GM21619 (cell line): Measurements from ENCODE around the gene CD300LG.
"Not testable (repeated sequence)": the region's sequence is repeated elsewhere in the genome, so short reads cannot be mapped to it uniquely, and the experiment has no call there.

Source experiments
- ATAC-seq: cut with Tn5 transposase; IDR thresholded peaks from one replicate; pipeline ENCODE4 v1.9.1; 2021; ENCODE audit not compliant: unreplicated experiment

The CD300LG gene

DNA sequence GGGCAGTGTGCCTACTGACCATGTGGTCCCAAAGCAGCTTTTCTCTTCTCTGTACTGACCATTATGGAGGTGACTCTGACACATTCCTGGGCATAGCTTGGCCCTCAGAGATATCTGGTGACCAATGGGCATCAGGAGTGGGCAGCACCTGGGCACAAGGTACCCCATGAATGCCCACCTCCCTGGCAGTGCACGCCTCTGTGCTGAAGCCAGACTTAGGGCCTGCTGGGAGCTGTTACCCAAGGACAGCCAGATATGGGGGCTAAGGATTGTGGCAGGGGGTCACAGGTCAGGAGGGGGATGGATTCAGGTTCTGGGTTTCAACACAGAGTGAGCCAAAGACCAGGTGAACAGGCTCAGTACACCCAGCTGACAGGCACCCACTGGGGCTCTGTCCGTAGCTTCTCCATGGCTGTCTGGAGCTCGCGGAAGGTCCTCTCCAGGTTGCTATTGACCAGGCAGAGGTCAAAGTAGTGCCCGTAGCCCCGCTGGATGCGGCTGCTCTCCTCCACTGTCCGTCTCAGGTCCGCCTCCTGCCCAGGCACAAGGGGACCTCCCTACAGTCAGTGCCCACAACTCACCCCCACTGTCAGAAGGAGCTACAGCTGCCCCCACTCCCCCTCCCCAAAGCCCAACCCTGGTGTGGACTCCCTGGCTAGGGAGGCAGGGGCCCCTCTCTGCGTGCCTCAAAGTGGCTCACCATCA is 30.6 kb downstream of the CD300LG start:
- no peak for ATAC-seq

DNA sequence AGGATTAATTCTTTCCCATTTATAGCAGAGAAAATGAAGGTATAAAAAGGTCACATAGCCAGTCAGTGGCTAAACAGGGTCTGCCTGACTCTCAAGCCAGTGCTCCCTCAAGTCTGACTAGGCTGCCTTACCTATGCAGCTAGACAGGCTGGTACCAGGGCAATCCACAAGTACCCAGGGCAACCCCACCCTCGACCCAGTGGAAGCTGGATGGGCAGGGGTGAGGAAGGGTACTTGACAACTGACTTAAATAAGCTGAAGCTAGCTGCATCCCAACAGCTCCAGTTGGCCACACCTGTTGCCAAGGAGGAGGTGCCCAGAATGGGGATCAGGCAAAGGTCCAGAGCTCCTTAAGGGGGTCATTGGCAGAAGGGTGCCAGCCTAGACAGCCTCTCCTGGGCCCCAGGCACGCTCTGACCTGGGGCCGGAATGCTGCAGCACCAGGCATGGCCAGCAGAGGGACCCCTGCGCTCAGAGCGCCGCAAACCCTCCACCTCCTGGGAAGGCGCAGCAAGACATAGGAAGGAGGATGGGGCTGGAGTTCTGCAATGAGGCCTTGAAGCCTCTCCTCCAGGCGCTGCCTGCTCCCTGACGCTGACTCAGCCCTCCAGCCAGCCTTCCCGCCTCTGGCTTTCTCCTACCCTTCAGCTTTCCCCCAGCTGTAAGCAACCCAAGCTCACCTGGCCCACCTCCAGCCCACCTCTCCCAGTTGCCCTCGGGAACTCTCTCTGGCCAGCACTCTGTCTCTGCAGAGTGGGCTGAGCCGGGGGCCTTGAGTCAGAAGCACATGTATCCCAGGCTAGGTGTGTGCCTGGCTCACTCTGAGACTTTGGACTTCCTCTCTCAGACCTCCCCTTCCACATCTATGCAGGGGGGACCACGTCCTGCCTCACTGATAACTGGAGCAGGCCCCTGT is 31.5 kb downstream of the CD300LG start:
- ATAC-seq: no peak

DNA sequence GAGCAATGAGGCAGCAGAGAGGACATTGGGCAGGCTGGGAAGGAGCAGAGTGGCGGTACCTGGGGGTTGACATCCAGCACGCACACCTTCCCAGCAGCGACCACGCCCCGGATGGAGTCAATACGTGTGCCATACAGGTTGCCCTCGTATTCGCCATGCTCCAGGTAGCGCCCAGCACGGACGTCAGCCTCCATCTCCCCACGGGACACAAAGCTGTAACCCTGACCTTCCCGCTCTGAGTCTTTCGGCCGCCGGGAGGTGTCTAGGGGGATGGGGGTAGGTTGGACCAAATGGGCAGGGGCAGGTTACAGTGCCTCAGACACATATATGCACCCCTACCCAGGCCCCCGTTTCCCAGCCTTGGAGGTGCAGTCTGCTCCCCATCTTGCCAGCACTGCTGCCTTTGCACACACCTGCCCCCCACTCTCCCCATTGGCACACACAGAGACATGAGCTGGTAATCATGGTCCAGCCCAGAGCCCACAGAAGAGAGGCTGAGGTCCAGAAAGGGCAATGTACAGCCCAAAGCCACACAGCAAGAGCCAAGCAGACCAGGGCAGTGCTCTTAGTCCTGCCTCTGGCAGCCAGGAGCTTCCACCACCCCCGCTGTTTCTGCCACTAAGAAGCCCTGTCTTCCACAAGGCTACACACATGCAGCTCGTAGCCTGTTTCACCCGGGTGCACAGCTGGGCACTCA is 32.9 kb downstream of the CD300LG start:
- ATAC-seq: no peak

DNA sequence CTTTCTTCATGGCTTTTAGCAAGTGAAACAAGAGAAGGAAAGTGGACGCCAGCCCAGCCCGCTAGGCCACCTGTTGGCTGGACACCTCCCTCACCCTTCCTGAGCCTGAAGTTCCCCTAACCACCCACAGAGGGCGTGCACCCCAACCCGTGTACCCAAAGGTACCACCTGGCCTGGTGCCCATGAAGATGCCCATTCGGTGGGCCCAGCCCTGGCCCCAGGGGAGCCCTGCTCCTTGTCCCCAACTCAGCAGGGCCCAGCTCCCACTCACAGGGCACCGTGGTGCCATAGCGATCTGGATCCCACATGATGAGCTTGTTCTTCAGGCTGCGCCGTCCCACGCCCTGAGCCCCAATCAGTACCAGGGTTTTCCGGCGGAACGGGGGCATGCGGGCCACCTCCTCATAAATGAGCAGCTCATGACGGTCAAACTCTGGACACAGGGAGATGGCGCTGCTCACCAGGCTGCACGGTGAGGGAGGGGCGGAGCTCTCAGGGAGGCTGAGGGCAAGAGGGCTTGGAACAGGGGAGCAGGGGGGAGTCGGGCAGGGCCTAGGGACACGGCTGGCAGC is 33.5 kb downstream of the CD300LG start:
- ATAC-seq: no peak

DNA sequence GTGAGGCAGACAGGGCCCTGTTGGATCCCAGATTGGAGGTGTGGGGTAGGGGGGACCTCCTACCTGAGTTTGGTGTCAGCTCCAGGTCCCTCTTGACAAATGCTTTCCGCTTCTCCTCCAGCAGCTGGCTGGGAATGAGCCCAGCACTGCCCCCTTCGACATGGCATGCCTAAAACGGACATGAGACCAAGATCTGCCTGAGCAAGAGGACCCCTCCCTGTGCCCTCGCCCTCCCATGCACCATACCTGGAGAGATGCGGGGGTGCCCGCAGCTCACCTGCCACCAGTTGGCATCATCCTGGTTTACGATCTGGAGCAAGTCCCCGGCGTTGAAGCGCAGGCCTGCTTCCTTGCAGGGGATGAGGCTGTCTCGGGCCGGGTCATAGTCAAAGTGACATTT is 34.2 kb downstream of the CD300LG start:
- no peak for ATAC-seq

DNA sequence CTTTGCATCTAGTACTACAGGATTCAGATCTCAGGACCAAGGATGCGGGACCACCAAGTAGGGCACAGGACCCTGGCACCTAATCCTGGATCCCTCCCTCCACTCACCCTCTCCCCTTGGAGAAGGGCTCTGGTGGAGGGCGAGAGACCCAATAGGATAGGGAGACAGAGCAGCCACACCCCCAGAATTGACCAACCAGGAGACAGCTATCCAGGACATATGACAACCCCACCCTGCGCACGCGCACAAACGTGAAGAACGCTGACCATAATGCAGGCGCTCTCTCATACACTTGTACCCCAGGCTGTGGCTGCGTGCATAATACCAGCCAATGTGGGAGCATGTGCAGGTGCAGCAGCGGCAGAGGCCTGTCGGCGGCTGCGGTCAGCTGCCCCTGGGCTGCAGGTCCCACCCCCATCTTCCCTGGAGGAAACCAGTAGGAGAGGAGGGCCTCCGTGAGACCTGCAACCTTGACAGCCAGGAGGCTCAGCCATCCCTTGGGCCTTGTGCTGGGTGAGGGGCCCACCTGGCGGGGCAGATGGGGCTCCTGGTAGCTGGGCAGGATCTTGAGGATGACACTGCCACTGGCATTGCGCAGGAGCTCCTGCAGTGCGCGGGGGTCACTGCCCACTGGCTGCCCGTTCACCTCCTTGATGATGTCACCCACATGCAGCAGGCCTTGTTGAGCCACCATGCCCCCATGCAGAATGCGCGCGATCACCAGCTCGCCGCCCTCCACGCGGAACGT is 35.0 kb downstream of the CD300LG start:
- ATAC-seq: no peak

DNA sequence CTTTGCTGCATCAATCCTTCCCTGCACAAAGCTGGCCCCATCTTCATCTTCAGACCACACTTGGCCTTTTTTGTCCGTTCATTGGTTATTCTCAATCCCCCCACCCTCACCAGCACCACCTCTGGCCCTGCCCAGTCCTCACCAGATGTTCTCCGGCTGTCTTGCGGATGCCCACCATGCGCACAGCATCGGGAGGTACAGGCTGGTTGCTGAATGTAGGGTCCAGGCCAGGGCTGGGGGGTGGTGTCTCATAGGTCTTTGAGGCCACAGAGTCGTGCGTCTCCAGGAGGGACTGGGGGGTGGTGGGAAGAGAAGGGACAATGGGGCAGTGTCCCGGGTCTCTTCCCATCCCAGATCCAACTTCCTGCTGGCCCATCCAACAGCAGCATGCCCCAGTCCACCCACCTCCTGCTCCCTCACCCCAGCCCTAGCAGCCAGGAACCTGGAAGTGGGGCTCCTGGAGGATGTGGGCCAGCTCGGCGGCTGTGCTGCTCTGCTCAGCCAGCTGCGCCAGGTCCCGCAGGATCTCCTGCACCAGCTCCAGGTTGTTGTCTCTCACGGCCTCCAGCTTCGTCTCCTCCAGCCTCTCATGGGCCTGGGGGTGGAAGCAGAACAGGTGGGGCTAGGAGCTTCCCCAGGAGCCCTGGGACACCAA is 35.9 kb downstream of the CD300LG start:
- ATAC-seq: no peak

DNA sequence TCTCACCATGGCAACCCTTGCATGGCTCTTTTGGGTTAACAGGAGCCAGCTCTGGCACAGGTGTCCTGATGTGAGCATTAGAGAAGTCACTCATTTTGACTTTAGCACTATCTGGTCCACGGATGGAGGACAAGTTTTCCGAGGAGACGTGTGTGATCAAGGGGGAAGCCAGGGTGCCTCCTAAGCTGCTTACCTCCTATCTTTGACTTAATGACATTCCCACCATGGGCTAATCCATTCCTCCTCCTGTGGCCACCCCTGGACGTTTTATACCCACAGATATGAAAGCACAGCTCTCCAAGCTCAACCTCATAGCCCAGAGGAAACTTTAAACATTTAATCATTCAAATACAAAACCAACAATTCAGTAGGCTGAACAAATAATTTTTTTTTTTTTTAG is 41.6 kb downstream of the CD300LG start:
- ATAC-seq: no peak

GRCh38 chr17:43890240-43890639 is 43.3 kb downstream of the CD300LG start:
- no peak for ATAC-seq

DNA sequence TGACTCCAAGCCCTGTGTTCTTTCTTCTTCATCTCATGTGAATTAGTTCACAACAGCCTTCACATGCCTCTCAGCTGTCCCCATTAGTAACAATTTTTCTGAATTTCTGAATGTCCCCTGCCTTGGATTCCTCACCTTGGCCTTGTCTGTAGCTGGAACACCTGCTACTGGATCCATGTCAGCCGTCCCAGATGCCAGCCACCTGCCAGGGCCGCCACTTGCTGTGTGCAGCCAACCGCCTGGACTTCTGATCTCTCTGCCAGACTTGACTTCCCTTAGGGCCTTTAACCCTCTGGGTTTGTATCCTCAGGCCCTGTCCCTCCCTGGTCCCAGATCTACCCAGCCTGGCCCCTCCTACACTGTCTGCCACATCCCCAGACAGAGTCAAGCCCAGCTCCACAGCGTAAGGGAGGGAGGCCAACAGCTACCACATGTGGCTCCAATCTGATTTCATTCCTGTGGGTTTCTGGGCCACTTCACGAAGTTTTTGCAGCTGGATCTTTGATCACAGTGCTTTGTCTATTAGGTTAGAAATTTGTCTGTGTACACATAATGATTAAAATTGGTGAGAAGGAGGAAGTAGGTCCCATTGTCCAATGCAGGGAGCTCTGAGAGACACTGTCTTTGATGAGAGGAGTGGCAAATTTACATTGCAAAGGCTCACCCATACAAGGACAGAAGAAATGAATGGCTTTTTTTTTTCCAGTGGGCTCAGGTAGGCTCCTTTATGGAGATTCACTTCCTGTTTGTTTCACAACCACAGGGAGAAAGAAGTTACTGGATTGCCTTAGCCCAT is 45.1 kb downstream of the CD300LG start:
- no peak for ATAC-seq

DNA sequence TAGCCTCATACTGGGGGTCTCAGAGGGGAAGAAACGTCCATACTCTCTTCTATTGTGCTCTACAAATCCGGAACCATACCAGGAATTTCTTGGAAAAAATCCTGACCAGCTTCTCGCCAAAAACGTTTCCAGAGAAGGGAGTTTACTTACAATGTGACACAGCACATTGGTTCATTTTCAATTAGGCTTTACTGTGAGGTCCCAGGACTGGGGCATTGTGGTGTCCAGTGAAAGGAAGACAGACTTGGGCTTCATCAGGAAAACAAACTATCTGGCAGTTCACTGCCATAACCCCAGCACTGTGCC is 45.6 kb downstream of the CD300LG start:
- no peak for ATAC-seq

DNA sequence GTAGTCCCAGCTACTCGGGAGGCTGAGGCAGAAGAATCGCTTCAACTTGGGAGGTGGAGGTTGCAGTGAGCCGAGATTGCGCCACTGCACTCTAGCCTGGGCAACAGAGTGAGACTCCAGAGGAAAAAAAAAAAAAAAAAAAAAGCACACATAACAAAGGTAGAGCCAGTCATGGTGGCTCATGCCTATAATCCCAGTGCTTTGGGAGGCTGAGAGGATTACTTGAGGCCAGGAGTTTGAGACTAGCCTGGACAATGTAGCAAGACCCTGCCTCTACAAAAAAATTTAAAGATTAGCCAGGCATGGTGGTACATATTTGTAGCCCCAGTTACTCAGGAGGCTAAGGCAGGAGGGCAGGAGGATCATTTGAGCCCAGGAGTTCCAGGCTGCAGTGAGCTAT is 47.5 kb downstream of the CD300LG start:
- ATAC-seq: not testable (repeated sequence)

DNA sequence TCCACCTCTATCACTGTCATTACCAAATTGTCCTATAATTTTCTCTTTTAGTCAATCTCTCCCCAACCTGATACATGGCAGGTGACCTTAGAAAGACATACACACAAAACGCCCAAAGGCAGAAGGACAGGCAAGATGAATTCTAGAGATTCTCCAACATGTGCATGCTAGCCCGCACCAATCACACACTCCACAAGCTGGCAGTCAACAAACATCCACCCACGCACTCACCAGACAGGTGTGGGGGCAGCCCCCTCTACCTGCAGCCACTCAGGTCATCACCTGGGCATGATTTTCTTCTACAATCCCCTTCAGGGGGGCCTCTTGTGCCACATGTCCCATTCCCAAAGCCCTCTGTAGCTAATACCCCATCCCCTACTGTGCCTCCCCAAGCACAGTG is 50.9 kb downstream of the CD300LG start:
- no peak for ATAC-seq

- ATAC-seq: no peak
Measured at GRCh38 chr17:43898446-43898845, 51.5 kb downstream of the CD300LG start.

- ATAC-seq: no peak
Measured at GRCh38 chr17:43900183-43900857, 53.3 kb downstream of the CD300LG start.

DNA sequence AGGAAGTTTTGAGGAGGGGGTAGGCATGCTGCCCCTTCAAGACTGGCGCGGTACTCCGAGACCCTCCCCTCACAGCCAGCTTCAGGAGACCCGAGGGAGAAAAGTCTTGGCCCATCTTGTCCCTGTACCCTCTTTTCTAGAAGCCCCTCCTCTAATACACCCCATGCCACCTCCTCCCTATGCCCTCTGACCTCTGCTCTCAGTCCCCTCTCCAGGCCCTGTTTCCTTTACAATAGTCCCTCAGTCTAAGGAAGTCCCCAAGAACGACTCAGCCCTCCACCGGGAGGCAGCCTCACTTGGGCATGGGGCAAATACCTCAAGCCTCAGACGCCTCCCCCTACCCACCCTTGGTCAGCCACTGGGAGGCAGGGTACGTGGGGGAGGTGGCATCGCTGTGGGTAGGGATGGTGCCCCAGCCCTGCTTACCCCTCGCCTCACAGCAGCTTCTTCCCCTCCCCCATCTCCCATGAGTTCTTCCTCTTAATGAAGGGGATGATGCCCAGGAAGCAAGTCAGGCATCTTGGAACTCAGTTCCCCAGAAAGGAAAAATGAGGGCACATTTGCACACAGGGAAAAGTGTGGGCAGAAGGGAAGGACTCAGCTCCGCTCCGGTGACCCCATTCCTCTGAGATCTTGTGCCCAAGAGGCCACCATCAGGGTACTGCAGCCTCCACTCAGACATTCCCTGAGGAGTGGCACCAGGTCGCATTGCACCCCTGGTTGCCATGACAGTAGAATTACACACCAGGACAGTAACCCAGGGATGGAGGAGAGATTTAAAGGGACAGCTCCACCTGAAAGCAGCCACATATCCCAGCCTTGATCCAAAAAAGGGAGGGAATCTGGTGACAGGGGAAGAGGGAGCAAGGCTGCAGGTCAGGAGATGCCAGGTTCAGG is 54.1 kb downstream of the CD300LG start:
- ATAC-seq: no peak

DNA sequence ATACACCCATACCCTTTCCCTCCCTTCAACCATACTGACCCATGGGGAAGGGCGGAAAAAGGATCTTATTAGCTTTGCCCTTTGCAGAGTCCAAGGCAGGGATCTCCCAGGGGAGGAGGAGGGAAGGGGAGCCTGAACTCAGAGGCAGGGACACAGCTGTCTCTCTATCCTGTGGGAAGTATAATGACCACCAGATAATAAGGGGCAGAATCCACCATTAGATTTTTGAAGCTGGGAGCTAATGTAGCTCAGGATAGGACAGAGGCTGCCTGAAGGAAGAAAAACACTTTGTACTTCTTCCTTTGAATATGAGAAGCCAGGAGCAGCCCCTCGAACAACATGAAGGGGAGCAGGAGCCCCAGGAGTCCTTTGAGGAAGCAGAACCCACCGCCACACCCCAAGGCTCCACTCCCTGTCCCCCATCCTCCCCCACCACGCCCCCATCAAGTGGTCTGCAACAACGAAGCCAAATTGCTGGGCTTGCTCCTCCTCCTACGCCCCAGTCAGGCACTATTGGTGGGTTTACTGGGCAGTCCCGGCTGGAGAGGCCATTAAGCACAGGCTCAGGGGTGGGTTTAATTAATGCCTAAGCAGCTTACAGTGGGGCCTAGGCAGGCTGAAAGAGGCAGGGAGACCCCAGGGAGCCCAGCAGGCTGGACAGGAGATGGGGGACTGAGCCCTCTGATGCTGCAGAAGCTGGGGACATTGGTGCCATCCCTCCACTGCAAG is 55.0 kb downstream of the CD300LG start:
- ATAC-seq: no peak
